Activated CD4-positive, CD25-positive, alpha-beta regulatory T cell (primary cell): ENCODE measurements around the gene PDE3B.
A peak's percentile ranks its signal among the peaks of the same experiment; 100 is the strongest.
"Not testable (repeated sequence)": the region's sequence is repeated elsewhere in the genome, so short reads cannot be mapped to it uniquely, and the experiment has no call there.

Source experiments
- DNase-seq, 4 experiments: peaks; one replicate each; lab custom pipeline; 2025; lab: John Stamatoyannopoulos, UW

Gene PDE3B

DNA sequence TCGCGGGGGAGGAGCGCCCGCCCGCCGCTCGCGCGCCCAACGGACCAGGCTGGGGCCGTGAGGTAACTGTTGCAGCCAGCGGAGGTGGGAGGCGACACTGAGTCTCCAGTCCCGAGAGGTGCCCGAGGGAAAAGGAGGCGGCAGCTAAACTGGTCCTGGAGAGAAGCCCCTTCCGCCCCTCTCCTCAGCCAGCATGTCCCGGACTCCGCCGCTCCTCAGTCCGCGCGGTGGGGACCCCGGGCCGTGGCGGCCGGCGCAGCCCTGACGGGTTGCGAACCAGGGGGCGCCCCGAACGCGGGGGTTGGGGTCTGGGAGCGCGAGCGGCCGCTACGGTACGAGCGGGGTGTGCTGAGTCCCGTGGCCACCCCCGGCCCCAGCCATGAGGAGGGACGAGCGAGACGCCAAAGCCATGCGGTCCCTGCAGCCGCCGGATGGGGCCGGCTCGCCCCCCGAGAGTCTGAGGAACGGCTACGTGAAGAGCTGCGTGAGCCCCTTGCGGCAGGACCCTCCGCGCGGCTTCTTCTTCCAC is at the start of gene PDE3B:
PDE3B (plus strand) TSS at position 108 of the 529 bp plus-strand sequence; CDS start at position 380, 272 bp downstream.
- peak; percentile 37 to 61 (median 48) for DNase-seq

- not testable (repeated sequence) for DNase-seq
Observed at GRCh38 chr11:14595261-14595660, 48.3 kb upstream of the PDE3B start.

GRCh38 chr11:14607713-14608112 is 35.9 kb upstream of the PDE3B start:
- no peak for DNase-seq

DNA sequence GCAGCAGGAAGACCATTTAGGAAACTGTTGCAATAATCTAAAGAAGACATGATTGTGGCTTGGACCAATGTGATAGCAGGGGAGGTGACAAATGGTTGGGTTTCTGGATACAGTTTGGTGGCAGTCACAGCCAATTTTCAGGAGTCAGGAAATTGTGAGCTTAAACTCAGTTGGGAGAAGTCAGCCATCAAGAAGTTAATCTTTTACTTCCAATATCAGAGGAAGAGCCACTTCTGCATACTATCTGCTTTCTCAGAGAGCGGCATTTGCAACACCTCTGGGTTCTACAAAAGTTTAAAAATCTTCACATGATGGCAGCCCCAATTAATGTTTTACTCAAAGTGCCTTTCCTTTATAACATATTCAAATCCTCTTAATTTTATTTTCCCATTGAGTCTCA is 33.7 kb upstream of the PDE3B start:
- no peak for DNase-seq

DNA sequence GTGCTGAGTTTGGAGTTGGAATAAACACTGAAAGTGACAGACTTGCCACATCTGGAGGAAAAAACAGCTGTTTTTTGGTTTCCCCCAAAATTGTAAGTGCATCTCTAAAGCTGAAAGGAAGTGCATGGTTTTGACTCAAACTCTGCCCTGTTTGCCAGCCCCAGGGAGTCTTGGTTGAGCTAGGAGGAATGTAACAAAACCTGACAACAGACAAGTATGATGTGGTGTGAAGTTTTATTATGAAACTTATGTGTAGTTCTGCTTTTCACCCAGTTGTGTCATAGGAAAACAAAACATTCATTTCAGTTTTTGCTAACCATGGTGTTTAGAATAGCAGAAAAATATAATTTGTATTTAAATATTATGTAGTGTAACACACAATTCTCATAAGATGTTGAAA is 31.7 kb upstream of the PDE3B start:
- DNase-seq = no peak

DNA sequence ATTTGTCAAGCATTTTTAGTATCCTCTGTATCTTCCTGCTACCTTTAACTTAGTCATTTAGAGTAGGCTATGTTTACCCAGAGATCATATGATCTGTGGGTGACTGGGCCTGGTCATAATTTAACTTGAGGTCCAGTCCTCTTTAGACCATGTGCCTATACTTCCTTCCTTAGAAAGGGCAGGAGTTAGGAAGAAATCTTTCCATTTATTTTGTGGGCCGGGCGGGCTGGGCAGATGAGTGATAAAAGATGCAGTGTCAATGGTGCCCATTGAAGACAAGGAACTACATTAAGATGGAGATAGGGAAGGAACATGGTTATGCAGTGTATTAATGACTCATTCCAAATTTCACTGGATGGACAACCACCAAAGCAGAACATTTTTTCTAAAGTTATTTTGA is 30.9 kb upstream of the PDE3B start:
- no peak for DNase-seq

- no peak for DNase-seq
Observed at GRCh38 chr11:14614091-14614622, 29.4 kb upstream of the PDE3B start.

DNA sequence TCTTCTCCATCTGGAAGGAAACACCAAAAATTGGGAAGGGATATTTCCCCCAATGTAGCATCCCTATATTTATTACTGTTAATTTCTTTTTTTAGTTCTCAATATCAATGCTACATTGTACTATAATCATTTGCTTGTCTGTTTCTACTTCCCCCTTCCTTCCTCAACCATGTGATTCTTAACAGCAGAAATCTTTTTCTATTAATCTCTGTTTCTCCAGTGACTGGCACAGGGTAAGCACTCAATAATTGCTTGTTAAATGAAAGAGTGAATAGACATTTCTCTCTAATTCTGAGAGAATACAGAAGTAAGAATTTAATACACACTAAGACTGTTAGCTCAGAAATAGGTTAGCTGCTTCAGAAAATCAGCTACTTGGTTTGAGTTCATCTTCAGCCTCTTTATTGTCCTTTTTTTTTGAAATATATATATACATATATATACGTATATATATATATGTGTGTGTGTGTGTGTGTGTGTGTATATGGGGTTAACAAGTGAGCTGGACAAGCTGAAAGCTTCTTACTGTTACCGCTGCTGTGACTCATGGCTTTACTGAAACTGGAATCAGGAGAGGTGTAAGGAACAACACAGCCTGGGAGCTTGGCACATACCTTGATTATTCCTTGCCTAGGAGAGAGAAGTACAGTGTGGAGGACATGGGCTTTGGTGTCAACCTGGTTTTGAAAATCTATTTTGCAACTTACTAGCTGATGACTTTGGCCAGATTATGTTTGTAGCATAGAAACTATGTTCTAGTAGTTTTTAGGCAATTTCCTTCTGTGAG is 26.2 kb upstream of the PDE3B start:
- DNase-seq = no peak

DNA sequence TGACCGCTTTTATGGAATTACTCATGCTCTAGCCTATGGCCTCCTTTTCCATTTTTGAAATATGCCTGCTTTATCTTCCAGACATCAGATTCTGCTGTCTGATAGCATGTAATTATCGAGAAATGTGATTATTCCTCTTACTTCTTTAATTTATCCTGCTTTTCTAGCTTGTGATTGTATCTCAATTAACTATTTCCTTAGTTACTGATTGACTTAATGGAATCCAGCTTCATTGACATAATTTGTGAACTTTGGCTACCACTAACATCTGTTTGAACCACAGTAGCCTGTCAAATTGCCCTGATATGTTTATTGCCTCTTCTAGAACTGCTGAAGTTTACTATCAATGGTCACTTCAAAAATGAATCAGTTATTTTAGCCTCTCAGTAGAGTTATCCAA is 25.5 kb upstream of the PDE3B start:
- no peak for DNase-seq

GRCh38 chr11:14619603-14620531 is 23.7 kb upstream of the PDE3B start:
- DNase-seq = no peak

DNA sequence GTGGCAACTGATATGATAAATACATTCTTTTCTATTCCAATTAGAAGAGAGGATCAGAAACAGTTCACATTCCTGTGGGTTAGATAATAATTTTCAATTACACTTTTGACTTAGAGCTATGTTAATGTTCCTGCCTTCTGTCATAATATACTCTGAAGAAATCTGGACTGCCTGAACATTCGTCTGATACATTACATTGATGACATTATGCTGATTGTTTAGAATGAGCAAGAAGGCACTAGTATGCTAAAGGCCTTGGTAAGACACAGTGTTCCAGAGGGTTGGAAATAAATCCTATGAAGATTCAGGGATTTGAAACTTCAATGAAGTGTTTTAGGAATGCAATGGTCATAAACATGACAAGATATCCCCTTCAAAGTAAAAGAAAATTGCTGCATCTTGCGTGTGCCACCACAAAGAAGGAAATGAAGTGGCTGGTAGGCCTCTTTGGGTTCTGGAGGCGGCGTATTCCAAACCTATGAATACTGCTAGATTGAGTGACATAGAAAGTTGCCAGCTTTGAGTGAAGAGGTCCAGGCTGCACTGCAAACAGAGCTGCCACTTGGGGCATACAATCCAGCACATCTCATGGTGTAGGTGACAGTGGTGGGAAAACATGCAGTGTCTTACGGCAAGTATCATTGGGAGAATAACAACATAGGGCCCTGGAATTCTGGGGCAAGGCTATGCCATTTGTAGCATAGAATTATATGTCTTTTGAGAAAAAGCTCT is 21.2 kb upstream of the PDE3B start:
- no peak for DNase-seq

DNA sequence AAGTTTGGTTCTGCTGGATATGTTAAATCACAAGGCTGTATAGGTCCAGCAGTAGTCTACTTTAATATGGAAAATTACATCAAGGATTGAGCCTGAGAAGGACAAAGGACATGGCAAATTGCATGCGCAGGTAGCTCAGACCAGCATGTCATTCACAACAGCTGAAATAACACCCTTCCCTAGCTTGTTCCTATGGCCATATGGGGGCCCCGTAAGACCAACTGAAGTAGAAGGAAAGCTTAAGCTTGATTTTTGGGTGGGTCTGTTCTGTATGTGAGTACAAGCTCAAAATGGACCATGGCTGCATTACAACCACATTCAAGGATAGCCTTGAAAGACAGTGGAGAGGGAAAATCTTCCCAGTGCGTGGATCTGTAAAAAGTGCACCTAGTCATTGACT is 20.6 kb upstream of the PDE3B start:
- no peak for DNase-seq

- no peak for DNase-seq
Observed at GRCh38 chr11:14625586-14626205, 17.9 kb upstream of the PDE3B start.

DNA sequence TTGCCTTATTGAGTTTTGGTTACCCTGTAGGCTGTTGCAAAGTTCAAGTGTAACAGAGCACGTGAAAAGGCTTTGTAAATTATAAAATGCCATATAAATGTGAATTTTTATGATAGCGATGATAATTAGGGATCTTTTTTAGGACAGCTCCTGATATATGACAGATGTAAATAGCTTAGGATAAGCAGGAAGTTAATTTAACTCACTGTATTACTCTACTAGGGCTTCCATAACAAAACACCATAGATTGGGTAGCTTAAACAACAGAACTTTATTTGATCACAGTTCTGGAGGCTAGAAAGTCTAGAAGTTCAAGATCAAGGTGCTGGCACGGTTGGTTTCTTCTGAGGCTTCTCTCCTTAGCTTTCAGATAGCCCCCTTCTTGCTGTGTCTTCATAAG is 17.0 kb upstream of the PDE3B start:
- DNase-seq = no peak

- DNase-seq = peak in 2 of 4 experiments; percentile 31 to 43
Observed at GRCh38 chr11:14633506-14634224, 9.9 kb upstream of the PDE3B start.

DNA sequence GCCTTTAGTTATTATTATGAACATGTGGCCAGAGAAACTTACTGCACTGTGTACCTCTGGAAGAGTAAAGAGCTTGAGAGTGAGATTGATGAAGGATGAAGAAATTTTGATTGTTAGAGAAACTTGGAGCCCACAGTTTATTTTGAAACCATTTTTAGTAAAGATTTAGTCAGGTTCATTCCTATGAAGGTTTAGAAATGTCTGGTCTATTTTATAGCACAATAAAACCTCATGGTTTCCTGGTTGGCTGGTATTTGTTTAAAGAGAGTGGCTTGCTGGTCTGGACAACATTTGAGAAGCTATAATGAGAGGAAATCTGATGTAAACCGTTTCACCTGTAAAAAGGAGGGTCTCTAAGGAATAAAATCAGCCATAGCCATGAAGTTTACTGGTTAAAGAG is 8.8 kb upstream of the PDE3B start:
- no peak for DNase-seq

- DNase-seq = no peak
Observed at GRCh38 chr11:14635546-14635945, 8.1 kb upstream of the PDE3B start.

- DNase-seq = no peak
Observed at GRCh38 chr11:14636119-14636518, 7.5 kb upstream of the PDE3B start.

DNA sequence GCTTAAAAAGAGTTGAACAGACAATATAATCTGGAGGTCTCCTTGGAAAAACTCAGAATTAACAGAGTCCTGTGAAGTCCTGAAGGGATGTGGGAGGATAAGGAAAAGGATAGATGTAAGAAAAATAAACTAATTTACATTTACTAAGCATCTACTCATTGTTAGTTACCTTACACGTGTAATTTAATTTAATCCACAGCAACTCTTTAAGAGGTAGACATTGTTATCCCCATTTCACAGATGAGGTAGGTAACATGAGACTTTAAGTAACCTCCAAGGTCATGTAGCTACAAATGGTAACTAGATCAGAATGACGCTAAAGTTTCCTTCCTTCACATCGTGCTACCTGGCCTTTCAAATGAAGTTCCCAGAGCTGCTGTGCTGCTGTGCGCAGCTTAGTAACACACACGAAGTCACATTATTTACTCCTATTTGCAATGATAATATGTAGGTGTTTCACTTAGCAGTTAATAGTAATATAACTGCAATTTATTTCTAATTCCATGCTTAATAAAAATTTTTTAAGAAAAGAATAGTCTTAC is 5.7 kb upstream of the PDE3B start:
- no peak for DNase-seq

DNA sequence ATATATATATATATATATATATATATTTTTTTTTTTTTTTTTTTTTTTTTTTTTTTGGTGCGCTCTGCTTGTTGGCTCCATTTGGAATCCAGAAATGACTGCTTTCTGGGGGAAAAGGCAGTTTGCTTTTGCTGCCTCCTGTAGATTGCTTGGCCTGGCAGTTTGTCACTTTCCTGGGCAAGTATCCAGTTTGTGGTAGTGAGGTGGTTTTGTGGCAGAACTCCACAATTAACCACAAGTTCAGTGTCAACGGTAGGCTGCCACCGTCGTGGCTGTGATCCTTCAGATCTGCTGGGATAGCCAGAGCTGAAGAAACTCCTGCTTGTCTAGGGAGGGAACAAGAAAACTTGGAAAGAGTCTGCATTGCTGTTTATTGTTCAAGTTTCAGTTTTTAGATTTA is 5.0 kb upstream of the PDE3B start:
- no peak for DNase-seq
